ENCODE measurements around the gene GUCY1A1.

GUCY1A1 gene

DNA sequence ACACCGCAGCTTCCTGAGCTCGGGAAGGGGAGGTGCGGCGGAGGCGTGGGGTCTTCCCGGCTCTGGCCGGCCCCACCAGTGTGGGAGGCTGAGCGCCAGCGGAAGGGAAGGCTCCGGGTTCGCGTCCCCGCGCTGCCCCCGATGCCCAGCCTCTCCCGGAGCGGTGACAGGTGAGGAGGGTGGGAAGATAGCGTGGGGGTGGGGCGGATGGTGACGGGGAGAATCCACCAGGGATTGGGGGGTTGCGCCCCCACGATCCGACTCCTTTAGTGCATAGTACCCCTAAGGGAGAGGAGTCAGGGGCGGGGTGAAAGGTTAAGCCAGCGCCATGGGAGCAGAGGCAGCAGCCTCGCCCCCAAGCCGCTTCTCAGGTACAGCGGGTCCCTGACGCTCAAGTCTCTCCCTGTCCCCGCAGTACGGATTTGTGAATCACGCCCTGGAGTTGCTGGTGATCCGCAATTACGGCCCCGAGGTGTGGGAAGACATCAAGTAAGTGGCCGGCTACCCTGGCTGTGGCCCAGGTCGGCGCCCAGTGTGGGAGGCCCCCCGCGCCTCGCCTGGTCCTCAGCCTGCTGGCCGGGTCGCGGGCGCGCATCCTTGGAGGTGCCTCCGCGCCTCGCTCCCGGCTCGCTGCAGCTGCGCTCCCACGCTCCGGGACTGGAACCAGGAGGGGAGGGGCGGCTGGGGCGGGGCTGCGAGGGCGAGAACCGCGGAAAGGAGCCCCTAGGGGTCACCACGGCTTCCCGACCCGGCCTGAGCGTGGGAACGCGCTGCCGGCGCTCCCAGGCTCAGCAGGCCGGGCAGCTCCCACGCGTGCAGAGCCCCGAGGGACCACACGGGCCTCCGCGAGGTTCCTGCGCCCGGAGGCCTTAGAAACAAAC is 93.0 kb downstream of the GUCY1A1 start:
- DNase-seq (ENCODE audit: low read depth), result no peak
- H3K4me3 ChIP-seq (ENCODE audit: low read depth, low read length), result peak overlapping the region; percentile 46
- TF ChIP-seq CTCF (IDR thresholded peaks at IDR 0.05; ENCODE audit: control insufficient read depth, extremely low read depth, insufficient read depth), result no peak

GRCh38 chr4:155761047-155761446 is 94.4 kb downstream of the GUCY1A1 start:
- no peak overlapping the region for H3K4me3 ChIP-seq (ENCODE audit: low read depth, low read length)
- no peak for DNase-seq (ENCODE audit: low read depth)
- no peak for TF ChIP-seq CTCF (IDR thresholded peaks at IDR 0.05; ENCODE audit: control insufficient read depth, extremely low read depth, insufficient read depth)

DNA sequence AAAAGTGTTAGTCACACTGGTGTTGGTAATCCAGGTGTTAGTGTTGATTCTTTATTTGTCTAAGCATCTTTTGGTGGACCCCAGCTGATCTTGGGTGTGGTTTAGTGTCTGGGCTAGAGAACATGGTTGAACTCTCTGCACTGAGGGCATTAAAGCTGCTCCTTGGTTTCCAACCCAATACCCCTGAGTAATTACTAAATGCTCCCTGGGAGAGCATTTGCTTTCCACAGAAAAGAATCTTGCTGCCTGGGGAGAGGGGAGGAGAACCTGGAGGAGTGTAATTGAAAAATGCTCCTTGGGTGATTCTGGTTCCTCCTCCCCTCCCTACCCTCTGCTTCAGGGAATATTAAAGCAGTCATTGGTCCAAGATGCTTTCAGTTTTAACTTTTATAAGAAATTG is 95.3 kb downstream of the GUCY1A1 start:
- TF ChIP-seq CTCF (IDR thresholded peaks at IDR 0.05; ENCODE audit: control insufficient read depth, extremely low read depth, insufficient read depth), result no peak
- H3K4me3 ChIP-seq (ENCODE audit: low read depth, low read length), result no peak overlapping the region
- DNase-seq (ENCODE audit: low read depth), result no peak

- TF ChIP-seq CTCF (IDR thresholded peaks at IDR 0.05; ENCODE audit: control insufficient read depth, extremely low read depth, insufficient read depth), result no peak
- no peak for DNase-seq (ENCODE audit: low read depth)
- H3K4me3 ChIP-seq (ENCODE audit: low read depth, low read length), result no peak overlapping the region
These were observed 95.7 kb downstream of the GUCY1A1 start for GRCh38 chr4:155762334-155762733.

GRCh38 chr4:155763551-155763950 is 96.9 kb downstream of the GUCY1A1 start:
- no peak for TF ChIP-seq CTCF (IDR thresholded peaks at IDR 0.05; ENCODE audit: control insufficient read depth, extremely low read depth, insufficient read depth)
- no peak for DNase-seq (ENCODE audit: low read depth)

DNA sequence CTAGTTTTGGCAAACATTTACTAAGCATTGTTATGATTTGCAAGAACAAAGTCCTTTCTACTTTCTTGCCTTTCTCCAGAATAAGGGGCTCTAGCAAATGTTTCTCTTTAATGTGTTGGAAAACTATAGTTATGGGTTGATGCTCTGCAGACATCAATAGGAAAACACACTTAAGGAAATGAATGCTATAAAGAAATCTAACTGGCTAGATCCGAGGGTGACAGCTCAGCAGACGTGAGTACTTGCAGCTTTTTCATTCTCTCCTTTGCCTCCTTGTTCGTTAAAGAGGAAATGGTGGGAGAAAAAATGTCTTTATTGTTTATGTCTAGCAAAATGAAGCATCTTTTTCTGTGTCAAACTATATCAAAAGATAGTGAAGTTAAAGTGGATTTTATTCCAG is 98.5 kb downstream of the GUCY1A1 start:
- DNase-seq (ENCODE audit: low read depth), result no peak
- H3K4me3 ChIP-seq (ENCODE audit: low read depth, low read length), result no peak overlapping the region
- TF ChIP-seq CTCF (IDR thresholded peaks at IDR 0.05; ENCODE audit: control insufficient read depth, extremely low read depth, insufficient read depth), result no peak

More at GRCh38 chr4:155763551-155763950, 96.9 kb downstream of the GUCY1A1 start:
- no peak overlapping the region for H3K4me3 ChIP-seq (ENCODE audit: low read depth, low read length)

DNA sequence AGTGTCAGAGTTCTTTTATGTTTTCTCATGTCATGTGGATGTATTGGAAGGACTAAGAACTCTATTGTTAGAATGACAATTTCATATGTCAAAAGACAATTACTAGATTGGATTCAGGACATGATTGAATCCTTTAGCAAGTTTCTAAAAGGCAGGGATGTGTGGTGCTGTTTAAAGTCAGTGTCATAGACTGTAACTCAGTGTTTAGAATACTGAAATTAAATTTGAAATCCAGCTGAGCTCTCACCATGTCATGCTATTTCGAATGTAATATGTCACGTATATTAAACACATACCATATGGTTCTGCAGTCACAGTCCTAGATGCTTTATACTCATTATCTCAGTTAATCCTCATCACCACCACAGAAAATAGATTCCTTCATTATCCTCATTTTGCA is 100.0 kb downstream of the GUCY1A1 start:
- DNase-seq (ENCODE audit: low read depth), result no peak
- no peak for TF ChIP-seq CTCF (IDR thresholded peaks at IDR 0.05; ENCODE audit: control insufficient read depth, extremely low read depth, insufficient read depth)
- no peak overlapping the region for H3K4me3 ChIP-seq (ENCODE audit: low read depth, low read length)

Data from LNCaP clone FGC (cell line).